HepG2 (cell line): Measurements from ENCODE around the gene CTSA. TPM values are rescaled to one million over a fixed set of nuclear protein-coding genes. Genes with fewer than 3 reads are reported as not detected.
A peak's percentile ranks its signal among the peaks of the same experiment; 100 is the strongest.

Experiments used
- ATAC-seq: fragments of 200-7000 bp; cut with Tn5 transposase; 3 replicates; pipeline ENCODE4 v1.9.1; 2020; ENCODE audit warnings: mild to moderate bottlenecking, moderate library complexity
- BruUV-seq: library from RNA; stranded (reverse); fragments of 400-500 nt; replicated peaks from 2 replicates; lab custom pipeline; 2021; lab: Mats Ljungman, UMichigan
- CTCF ChIA-PET: fragments of 300-600 bp; formaldehyde crosslinking; extraction: SDS; loops from one replicate; lab custom pipeline; 2021; ENCODE audit warnings: low total read pairs, inconsistent platforms, low intra/inter-chr PET ratio; lab: Yijun Ruan, JAX
- POLR2A ChIA-PET: fragments of 350-600 bp; sonication (Branson Sonifier 250); formaldehyde crosslinking; loops from one replicate; lab custom pipeline; 2020; ENCODE audit warnings: antibody characterized with exemption, inconsistent platforms; lab: Yijun Ruan, JAX
- DNase-seq: peaks from one replicate; pipeline ENCODE4 v3.0.0-alpha.2; 2015; ENCODE audit warnings: low spot score
- FAIRE-seq: peaks from 3 replicates; lab custom pipeline; 2011; peaks lifted over from hg19 to GRCh38; lab: Jason Lieb, UNC
- H2AFZ ChIP-seq: one replicate; pipeline ENCODE4 v1.6.1; 2011; ENCODE audit warnings: low read length, inconsistent platforms
- H3K27ac ChIP-seq: fragments of 300-600 bp; 3 replicates; pipeline ENCODE4 v1.8.0; 2011; ENCODE audit warnings: mixed run types, mild to moderate bottlenecking, mixed read lengths, low read length, inconsistent platforms; ENCODE audit not compliant: insufficient read depth; ENCODE audit errors: extremely low read length
- H3K27me3 ChIP-seq, 2 experiments: fragments of 200-600 bp in 1 of 2; 2 replicates in 1 of 2; 3 replicates in 1 of 2; pipeline versions ENCODE4 v1.6.0 to v1.8.0; 2011; ENCODE audit warnings: low read length in 2 of 2, mild to moderate bottlenecking in 2 of 2, moderate library complexity in 2 of 2, inconsistent platforms in 1 of 2; ENCODE audit not compliant: insufficient read depth in 2 of 2, control insufficient read depth in 1 of 2
- H3K36me3 ChIP-seq, 2 experiments: fragments of 200-600 bp in 1 of 2; replicated peaks in 1 of 2; 2 replicates in 1 of 2; 3 replicates in 1 of 2; pipeline versions ENCODE4 v1.5.1 to v1.8.0; 2011; ENCODE audit warnings: low read length in 2 of 2, inconsistent platforms in 1 of 2; ENCODE audit not compliant: insufficient read depth in 2 of 2, control insufficient read depth in 1 of 2
- H3K4me1 ChIP-seq: 2 replicates; pipeline ENCODE4 v1.5.1; 2012; ENCODE audit warnings: low read length, inconsistent platforms; ENCODE audit not compliant: insufficient read depth
- H3K4me2 ChIP-seq: 2 replicates; pipeline ENCODE4 v1.6.0; 2011; ENCODE audit warnings: low read depth, low read length, inconsistent platforms
- H3K4me3 ChIP-seq, 3 experiments: fragments of 200-600 bp in 1 of 3; sonication (generic), shearing (Covaris generic) in 1 of 3; replicated peaks in 1 of 3; 2 replicates each; pipeline ENCODE4 v1.5.1; 2011 to 2016; ENCODE audit warnings: low read length in 3 of 3, inconsistent platforms in 2 of 3, low read depth in 2 of 3, mild to moderate bottlenecking in 2 of 3, control low read depth in 1 of 3, mixed read lengths in 1 of 3; ENCODE audit not compliant: insufficient read depth in 1 of 3
- H3K79me2 ChIP-seq: one replicate; pipeline ENCODE4 v1.6.1; 2011; ENCODE audit warnings: low read length, inconsistent platforms; ENCODE audit not compliant: insufficient read depth
- H3K9ac ChIP-seq: 2 replicates; pipeline ENCODE4 v1.6.0; 2011; ENCODE audit warnings: mild to moderate bottlenecking, low read depth, low read length, inconsistent platforms; ENCODE audit not compliant: insufficient read depth
- H3K9me3 ChIP-seq: 2 replicates; pipeline ENCODE4 v1.5.1; 2012; ENCODE audit warnings: mild to moderate bottlenecking, low read length
- H4K20me1 ChIP-seq: 2 replicates; pipeline ENCODE4 v1.6.0; 2011; ENCODE audit warnings: inconsistent platforms, mild to moderate bottlenecking, low read length, moderate library complexity; ENCODE audit not compliant: insufficient read depth
- AGO2 ChIP-seq: fragments of 200-400 bp; formaldehyde crosslinking; optimal IDR thresholded peaks from 2 replicates; pipeline ENCODE3; 2017; ENCODE audit warnings: mild to moderate bottlenecking, low read depth, low read length, moderate library complexity
- ZNF512B ChIP-seq: sonication (generic); formaldehyde crosslinking; IDR thresholded peaks from 2 replicates; pipeline ENCODE4 v1.5.1; 2020; ENCODE audit warnings: missing genetic modification reagents, mild to moderate bottlenecking, borderline replicate concordance
- WGBS: methylation state at CpG from one replicate; pipeline ENCODE4 v1.1.6; 2017; ENCODE audit warnings: low lambda C conversion rate; 5-methylcytosine and 5-hydroxymethylcytosine counted together
- in situ Hi-C: cut with HindIII; loops from 2 replicates; pipeline ENCODE4 v1.10.0; 2017; ENCODE audit warnings: low pct_unique_long_range_greater_than_20kb; ENCODE audit not compliant: extremely low pct_ligation_motif_present
- intact Hi-C: fragments of 100-400 bp; cut with micrococcal nuclease; formaldehyde crosslinking; loops from one replicate; pipeline ENCODE4 v1.10.0; 2022; ENCODE audit not compliant: unreplicated experiment
- polyA plus RNA-seq, 8 experiments: library from polyadenylated mRNA; depleted of rRNA in 3 of 8; stranded (reverse) in 7 of 8; unstranded in 1 of 8; fragments of >200 nt; fragmentation: Illumina TruSeq in 4 of 8; extraction: Trizol in 4 of 8; gene quantifications; 2 replicates each; pipeline versions ENCODE4 v1.2.1 to v1.2.3, GENCODE V29; 2011 to 2016; ENCODE audit warnings: low read depth in 4 of 8, missing spikeins in 1 of 8, mixed read lengths in 1 of 8; ENCODE audit not compliant: insufficient read depth in 1 of 8
- total RNA-seq, 5 experiments: library from RNA; depleted of rRNA; stranded (reverse); fragments of >200 nt; fragmentation: Illumina TruSeq; extraction: Trizol; gene quantifications; 2 replicates each; pipeline ENCODE4 v1.2.3, GENCODE V29; 2016; ENCODE audit warnings: low read depth in 1 of 5

Gene CTSA
- total and polyA plus RNA-seq, 2 of the 13 experiments (the other 11 are each of a cell fraction or from before 2014, with no cell fraction given): 202 to 231 TPM

GRCh38 chr20:45842169-45842812, 48.8 kb upstream of the CTSA start:
- POLR2A ChIA-PET: interaction anchor here (1.1 to 2.0 kb wide), 7 partner anchors 9 to 127 kb away, joined by 3 to 12 read pairs (median 3); partner anchors contain the start of genes ACOT8, SNX21 and ZSWIM3
- ATAC-seq: no peak
- DNase-seq: no peak

More at GRCh38 chr20:45842169-45842812, 48.8 kb upstream of the CTSA start:
- Histone ChIP-seq H3K4me3 (no peak overlapping the region), H3K27me3 (no peaks in the 10 kb centered on the region), H3K9ac (no peak overlapping the region), H3K27ac (no peak overlapping the region), H3K36me3 (peaks cover 20 to 44% of the 10 kb centered on the region in 2 experiments), H3K79me2 (no peaks in the 10 kb centered on the region), H3K4me1 (peaks cover 4% of the 10 kb centered on the region; the same call in 1 of the 2 replicates), H4K20me1 (no peaks in the 10 kb centered on the region), H2AFZ (no peak overlapping the region), H3K9me3 (no peaks in the 10 kb centered on the region), H3K4me2 (no peak overlapping the region)
- in situ Hi-C loops: no loop called here
- CTCF ChIA-PET: no interaction called here
- intact Hi-C loops: no loop called here
- WGBS: 95% methylated on average over 5 of the region's 5 CpGs
- TF ChIP-seq ZNF512B (CRISPR knock-in tag): no peak
- peak; percentile 2 for TF ChIP-seq AGO2
- FAIRE-seq: no peak
- BruUV-seq: TSS peak; percentile 33
